Measurements from ENCODE around the gene PCSK5.

DNA sequence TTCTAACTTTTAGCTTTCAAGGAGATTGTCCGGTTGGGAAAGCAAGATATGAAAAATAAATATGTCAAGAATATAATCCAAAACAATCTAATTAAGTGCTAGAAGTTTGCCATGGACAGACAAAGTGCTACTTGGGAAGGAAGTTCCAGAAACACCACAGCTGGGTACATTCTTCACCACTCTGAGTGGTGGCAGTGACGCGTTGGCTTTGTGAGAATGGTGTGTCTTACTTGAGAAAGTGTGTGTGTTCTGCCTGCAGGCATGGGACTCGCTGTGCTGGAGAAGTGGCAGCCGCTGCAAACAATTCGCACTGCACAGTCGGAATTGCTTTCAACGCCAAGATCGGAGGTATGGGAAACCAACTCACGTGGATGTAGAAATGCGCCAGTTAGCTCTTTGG lies 177.2 kb downstream of the PCSK5 start:
- no peak for TF ChIP-seq POLR2A (IDR thresholded peaks at IDR 0.05)
- no peak for TF ChIP-seq CTCF (IDR thresholded peaks at IDR 0.05)

Data from right lobe of liver (tissue), 4 donors.